Dedifferentiated amniotic fluid mesenchymal stem cell (primary cell): Measurements from ENCODE around the gene FAM217A.
"Not testable (repeated sequence)": the region's sequence is repeated elsewhere in the genome, so short reads cannot be mapped to it uniquely, and the experiment has no call there.

Experiments used
- DNase-seq: peaks from one replicate; pipeline ENCODE4 v3.0.0-alpha.2; 2016; ENCODE audit errors: extremely low spot score

FAM217A gene

DNA sequence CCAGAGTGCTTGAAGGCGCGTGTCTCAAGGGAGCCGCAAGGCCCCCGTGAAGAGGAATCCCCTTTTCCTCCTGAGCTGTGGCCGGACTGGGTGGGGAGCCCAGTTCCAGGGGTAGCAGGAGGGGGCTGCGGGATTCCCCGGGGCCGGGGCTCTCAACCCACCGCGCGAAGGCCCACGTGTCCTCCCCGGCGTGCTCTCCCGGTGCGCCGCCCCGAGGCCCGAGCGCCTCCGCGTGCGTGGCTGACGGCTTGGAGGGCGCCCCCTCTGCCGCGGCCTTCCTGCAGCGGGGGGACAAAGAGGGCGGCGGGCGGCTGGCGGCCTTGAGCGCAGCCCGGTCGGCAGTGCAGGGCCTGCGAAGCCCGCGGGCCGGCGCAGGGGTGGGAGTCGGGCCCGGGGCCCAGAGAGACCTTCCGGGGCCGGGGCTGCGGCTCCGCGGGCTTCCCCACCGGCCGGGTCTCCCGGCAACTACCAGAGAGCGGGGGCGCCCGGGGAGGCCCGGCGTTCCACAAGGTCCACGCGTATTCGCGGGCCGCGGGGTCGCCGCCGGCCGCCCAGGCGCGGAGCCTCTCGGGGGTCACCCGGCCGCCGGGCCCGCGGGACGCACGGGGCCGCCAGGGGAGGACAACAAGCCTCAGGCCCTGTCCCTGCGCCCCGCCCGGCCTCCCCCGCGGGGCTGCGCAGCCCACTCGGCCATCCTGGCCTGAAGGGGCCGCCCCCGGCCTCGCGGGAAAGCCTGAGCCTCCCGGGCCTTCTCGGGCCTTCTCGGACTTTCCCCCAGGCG is at the start of gene FAM217A:
Gene FAM217A, minus strand, starts transcription at position 447 of the 781 bp plus-strand sequence. CDS start 1,723 bp downstream, outside the sequence.
- DNase-seq: no peak

DNA sequence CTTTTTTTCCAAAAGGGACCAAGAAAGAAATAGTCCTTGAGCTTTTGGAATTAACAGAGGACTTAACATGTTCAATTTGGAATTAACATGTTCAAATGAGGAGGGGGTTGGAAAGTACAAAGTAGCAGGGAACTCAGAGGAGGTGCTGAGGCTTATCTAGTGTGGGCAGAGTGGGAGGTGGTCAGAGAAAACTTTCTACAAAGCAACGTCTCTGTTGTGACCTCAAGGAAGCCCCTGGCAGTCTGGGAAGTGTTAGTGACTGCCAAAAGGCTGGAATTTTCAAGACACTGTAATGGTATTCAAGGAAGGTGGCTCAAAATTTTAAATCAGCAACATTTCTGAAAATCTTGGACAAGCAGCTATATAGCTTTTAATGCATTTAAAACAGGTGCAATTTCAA is 49.1 kb upstream of the FAM217A start:
- no peak for DNase-seq

GRCh38 chr6:4125933-4126864 is 47.3 kb upstream of the FAM217A start:
- peak; percentile 37 for DNase-seq

GRCh38 chr6:4125500-4125899 is 46.6 kb upstream of the FAM217A start:
- DNase-seq: no peak

- DNase-seq: no peak
Measured at GRCh38 chr6:4124351-4124750, 45.4 kb upstream of the FAM217A start.

DNA sequence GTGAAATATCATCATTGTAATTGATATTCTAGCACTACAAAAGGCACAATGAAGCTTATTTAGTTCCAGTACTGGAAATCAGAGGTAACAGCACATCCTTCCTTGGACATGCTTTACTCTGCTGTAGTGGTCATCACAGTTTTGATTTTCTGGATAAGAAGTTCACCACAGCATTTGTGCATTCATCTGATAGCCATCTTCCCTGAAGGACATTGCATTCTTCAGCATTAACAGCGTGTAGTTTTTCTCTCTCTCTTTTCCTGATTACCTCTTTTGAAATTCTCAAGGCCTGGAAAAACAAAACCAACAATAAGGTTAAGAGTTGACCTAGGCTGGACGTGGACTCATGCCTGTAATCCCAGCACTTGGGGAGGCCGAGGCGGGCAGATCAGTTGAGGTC is 36.8 kb upstream of the FAM217A start:
- DNase-seq: no peak

- DNase-seq: no peak
Measured at GRCh38 chr6:4114123-4114522, 35.2 kb upstream of the FAM217A start.

- DNase-seq: no peak
Measured at GRCh38 chr6:4113649-4114048, 34.7 kb upstream of the FAM217A start.

- no peak for DNase-seq
Measured at GRCh38 chr6:4112366-4112765, 33.4 kb upstream of the FAM217A start.

GRCh38 chr6:4109363-4109815 is 30.5 kb upstream of the FAM217A start:
- not testable (repeated sequence) for DNase-seq

DNA sequence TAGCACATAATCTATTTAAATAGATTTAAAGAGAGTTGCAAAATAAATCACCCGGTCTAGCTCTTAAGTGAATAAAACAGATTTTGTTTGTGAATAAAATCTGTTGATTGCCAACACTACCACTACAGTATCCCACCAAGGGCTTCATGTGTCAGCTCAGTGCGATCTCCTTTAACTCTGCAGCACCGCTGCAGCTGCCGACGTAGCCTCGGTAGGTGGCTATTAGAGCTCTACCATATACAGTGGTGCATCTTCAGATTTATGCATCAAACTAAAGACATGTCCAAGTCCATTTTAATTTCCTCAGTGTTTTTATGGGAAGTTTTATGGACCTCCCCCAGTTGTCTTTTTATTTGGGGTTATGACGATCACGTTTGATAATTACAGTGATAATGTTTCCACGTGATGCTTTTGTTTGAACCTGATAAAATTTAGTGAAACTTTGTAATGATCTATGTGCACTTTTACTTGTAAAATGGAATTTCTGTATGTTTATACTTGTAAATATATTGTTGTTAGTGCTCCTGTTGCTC is 29.7 kb upstream of the FAM217A start:
- no peak for DNase-seq

DNA sequence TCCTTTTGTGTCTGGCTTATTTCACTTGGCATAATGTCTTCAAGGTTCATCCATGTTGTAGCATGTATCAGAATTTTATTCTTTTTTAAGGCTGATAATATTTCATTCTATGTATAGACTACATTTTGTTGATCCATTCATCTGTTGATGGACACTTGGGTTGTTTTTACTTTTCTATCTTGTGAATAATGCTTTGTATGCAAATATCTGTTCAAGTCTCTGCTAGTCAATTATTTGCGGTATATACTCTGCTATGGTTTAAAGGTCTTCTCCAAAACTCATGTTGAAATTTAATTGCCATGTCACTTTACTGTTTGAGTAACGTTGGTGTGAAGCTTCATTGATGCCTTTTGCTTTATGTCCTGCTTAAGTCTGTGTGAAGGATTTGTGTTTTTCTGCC is 28.9 kb upstream of the FAM217A start:
- no peak for DNase-seq

DNA sequence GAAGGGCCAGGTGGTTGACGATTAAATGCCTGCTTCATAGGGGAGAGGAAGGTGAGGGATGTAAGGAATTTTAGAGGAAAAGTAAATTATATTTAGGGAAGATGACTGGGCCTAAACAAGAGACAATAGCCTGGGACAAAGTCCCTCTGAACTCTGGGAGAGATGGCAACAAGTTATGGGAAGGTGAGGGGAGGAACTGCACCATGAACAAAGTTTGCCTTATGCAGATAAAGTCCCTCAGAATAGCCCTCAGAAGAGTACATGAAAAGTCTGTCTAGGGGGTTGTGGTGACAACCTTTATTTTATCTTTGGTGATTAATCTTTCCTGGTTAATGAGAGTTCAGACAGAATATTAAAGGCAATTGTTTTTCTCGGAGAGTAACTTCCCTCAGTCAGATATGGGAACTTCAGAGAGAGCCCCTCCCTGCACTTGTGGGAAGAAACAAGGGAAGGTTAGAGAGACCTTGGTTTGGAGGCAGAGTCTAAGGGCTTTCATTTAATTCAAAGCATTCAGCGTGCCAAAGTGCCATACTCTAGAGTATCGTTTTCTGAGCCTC is 27.1 kb upstream of the FAM217A start:
- no peak for DNase-seq

DNA sequence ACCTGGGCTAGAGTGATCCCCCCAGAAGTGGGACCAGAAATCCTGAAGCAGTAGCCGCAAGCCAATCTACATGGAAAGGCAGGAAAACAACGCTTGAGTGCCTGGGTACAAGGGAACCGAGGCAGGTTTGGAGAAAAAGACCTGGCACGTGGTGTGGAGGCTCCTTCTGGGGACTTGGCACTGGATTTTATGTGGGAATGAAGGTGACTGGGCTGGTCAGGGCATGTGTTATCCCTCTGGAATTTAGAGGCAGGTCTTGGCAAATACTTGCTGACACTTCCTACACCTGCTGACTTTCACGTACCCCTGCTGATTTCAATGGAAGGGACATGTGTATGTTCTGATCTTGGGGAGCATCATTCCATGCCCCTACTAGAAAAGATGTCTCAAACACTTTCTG is 25.0 kb upstream of the FAM217A start:
- no peak for DNase-seq

DNA sequence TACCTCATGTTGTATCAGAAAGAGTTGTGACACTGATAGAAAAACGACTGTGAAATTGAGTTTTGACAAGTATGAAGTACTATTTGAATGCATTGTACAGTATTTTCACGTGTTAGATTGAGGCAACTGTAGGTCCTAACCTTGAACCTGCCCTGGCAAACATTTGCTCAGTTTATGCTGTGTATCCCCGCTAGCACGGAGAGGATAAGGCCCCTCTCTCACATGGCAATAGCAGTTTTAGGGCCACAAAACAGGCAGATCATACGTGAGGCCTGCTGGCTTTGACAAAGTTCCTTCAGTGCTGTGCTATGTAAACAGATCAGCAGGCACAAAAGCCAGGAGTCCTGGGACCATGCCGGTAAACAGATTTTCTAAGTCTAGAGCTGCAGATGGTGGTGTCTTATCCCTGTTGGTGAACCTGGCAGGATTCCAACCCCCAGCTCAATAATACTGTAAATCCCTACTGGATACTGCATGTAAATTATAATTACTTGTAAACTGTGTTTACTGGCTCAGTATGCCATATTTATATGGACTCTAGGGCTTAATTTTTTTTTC is 23.8 kb upstream of the FAM217A start:
- DNase-seq: no peak

DNA sequence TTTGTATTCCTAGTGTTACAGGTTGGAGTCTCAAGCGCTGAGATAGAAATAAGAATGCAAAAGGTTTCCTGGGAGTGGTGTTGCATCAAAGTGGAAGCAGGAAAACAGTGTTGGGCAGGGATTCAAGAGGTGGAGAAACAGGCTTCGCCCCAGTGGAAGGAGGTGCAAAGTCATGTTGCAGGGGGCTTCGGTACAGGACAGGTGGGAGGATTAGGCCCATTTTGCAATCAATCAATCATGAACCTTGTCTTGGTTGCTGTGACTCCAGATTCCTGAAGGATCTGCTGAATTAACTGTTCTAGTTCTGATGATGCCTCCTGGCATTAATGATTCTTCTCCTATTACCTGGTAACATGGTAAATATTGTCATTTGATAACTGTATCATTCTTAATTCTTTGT is 22.4 kb upstream of the FAM217A start:
- no peak for DNase-seq

DNA sequence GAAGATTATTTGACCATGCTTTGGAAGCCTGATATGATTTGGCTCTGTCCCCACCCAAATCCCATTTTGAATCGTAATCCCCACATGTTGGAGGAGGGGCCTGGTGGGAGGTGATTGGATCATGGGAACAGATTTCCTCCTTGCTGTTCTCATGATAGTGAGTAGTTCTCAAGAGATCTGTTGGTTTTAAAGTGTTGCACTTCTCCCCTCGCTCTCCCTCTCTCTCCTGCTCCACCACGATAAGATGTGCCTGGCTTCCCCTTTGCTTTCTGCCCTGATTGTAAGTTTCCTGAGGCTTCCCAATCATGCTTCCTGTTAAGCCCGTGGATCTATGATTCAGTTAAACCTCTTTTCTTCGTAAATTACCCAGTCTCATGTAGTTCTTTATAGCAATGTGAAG is 21.7 kb upstream of the FAM217A start:
- DNase-seq: no peak

DNA sequence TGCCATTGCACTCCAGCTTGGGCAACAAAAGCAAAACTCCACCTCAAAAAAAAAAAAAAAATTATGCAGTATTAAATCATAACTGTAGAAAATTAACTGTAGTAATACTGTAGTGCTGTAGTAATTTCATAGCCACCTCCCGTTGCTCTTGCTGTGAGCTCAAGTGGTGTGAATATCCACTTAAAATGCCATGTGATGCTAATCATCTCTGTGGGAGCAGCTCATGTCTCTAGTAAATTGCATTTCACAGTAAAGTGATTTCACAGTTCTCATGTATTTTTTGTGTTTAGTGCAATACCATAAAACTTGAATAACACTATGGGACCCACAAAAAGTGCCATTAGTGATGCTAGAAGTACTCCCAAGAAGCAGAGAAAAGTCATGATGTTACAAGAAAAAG is 14.4 kb upstream of the FAM217A start:
- no peak for DNase-seq

DNA sequence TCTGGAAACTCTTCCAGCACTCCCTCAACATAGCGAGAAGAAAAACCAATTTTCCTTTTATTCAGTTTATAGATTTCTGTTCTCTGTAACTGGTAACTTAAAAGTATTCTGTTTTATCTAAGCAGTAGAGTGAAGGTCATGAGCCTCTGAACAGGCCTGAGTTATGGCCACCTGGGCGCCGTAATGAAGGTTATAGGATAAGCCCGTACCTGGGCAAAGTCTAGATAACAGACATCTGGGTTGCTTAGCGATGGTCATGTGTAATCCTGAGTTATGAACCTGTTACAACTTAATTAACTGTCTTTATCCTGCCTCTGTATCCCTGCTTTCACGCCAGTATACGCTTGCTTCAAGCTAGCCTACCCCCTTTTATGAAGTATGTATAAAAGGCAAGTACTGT is 13.0 kb upstream of the FAM217A start:
- no peak for DNase-seq

- DNase-seq: not testable (repeated sequence)
Measured at GRCh38 chr6:4090043-4090442, 11.1 kb upstream of the FAM217A start.

DNA sequence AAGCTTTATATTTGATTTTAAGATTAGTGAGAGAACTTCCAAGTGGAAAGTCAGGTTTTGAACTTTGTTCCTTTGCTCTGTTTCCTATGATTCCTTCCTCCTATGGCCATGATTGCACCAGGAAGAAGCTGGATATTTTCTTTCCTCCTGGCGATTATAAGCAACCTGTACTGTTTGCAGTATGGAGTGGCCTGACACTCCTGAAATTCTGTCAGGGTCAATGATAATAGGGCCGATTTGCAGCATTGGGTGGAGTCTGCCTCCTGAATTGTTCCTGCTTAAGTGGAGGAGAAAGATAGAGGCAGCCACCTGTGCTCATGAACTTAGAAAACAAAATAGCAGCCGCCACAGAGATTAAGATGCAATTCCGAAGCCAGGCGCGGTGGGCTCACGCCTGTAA is 9.8 kb upstream of the FAM217A start:
- DNase-seq: no peak

- peak; percentile 19 for DNase-seq
Measured at GRCh38 chr6:4085332-4085700, 6.4 kb upstream of the FAM217A start.
